ENCODE data around the gene KLRC3. TPM values are rescaled to one million over a fixed set of nuclear protein-coding genes. Genes with fewer than 3 reads are reported as not detected.
"Not testable (repeated sequence)": the region's sequence is repeated elsewhere in the genome, so short reads cannot be mapped to it uniquely, and the experiment has no call there.

KLRC3 gene
- total RNA-seq, 1 donor from 2014 or later: not detected

- no peak for DNase-seq (ENCODE audit: extremely low read depth, low read depth, low spot score)
Measured at GRCh38 chr12:10404798-10405197, 15.6 kb downstream of the KLRC3 start.

GRCh38 chr12:10400829-10401228 lies 19.6 kb downstream of the KLRC3 start:
- no peak for DNase-seq (ENCODE audit: extremely low read depth, low read depth, low spot score)

DNA sequence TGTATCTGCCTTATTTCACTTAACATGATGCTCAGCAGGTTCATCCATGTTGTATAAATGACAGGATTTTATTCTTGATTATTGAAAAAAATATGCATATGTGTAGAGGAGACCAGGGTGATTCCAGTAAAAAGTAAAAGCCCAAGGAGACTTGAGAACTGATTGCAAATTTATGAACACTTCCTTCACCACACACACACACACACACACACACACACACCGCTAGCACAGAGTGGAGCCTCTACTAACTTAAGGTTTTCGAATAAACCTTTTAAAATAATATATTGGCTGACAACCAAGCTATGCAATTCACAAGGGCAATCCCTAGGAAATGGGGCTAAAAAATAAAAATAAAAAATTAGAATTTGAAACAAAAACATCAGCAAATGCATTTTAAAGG lies 22.2 kb downstream of the KLRC3 start:
- no peak for DNase-seq (ENCODE audit: extremely low read depth, low read depth, low spot score)

DNA sequence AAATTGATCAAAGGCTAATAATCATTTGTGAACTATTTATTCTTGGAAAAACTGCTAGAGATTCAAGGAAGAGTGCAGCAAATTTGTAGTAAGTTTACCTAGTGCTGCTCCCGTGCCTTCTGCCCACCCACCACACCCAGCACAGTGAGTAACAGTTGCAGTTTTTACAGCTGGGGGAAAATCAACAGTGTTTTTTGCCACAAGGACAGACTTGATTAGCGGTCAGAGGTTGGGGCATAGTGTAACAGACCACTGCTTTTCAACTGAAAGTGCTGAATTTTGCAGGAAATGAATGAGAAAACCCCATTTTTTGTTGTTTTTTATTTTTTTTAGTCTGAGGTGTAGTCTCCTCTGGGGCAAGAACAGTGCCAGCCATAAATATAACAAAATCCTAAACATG lies 23.1 kb downstream of the KLRC3 start:
- DNase-seq (ENCODE audit: extremely low read depth, low read depth, low spot score): no peak

GRCh38 chr12:10396176-10396575 lies 24.2 kb downstream of the KLRC3 start:
- DNase-seq (ENCODE audit: extremely low read depth, low read depth, low spot score): not testable (repeated sequence)

DNA sequence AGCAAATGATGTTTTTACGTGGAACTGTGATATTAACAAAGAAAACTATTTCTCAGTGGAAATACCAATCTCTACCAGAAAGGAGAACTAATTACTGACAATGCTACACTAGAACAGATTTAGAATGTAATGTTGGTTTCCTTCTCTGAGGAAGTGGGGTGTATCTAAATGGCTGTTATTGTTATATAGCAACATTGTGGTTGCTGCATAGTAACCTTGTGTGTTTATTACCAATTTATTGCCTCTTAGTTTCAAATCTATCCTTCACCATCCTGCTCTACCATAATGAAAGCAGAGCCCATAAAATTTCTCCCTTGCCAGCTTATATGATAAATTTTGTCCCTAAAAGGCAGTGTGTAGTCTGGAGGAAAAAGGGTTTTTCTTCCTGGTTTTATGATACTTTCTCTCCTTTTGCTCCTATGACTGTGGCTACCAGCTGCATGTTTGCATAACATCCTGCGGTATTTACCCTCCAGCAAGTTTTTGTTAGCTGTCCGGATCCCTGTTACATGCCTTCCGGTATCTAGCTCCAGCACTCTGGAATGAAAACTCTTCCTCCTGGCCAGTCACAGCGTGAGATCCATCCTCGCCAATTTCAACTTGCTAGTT lies 24.9 kb downstream of the KLRC3 start:
- DNase-seq (ENCODE audit: extremely low read depth, low read depth, low spot score): no peak

GRCh38 chr12:10394531-10395152 lies 25.8 kb downstream of the KLRC3 start:
- DNase-seq (ENCODE audit: extremely low read depth, low read depth, low spot score): not testable (repeated sequence)

DNA sequence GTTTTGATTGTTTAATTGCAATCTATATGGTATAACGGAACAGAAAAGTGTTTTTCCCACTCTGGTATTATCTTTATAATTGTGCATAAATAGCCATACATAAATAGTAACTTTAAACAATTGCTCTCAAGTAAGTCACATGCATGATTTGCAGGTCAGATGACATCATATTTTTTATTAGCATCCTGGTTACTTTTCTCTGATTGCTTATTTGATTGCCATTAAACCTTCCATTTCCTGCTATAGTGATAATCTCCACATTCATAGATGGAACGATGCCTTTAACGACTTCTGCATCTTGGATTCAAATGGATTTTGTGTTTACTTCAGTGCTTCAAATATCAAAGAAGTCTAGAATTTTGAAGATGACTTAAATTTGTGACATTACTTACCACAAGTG lies 27.1 kb downstream of the KLRC3 start:
- DNase-seq (ENCODE audit: extremely low read depth, low read depth, low spot score): no peak

DNA sequence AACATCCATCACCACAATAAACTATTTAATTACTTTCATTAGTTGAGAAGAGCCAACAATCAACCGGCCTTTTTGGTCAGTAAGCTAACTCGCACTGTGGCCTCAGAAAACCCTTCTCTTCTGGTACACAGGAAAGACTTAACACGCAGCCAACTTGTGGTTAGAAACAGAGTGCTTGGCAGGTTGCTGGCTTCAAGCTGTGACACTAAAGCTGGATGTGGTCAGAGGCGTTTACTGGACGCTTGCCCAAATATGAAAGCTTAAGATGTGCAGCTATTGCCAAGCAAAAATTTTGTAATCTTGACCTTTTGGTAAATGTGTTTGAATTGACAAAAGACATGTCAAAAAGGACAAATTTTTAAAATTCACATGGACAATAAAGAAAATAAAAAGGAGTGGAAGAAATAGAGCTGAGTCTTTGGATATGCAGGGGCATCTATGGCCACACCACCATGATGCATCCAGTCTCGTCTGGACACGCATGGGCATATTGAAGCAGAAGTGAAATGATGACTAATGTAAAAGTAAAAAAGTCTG lies 27.9 kb downstream of the KLRC3 start:
- no peak for DNase-seq (ENCODE audit: extremely low read depth, low read depth, low spot score)

DNA sequence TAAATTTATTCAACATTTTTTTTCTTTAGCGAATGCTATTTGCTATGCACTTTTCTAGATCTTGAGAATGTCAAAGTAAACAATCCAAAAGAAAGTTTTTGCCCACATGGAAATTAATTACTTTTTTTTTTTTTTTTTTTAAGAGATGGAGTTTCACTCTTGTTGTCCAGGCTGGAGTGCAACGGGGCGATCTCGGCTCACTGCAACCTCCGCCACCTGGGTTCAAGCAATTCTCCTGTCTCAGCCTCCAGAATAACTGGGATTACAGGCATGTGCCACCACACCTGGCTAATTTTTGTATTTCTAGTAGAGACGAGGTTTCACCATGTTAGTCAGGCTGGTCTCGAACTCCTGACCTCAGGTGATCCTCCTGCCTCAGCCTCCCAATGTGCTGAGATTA lies 29.4 kb downstream of the KLRC3 start:
- not testable (repeated sequence) for DNase-seq (ENCODE audit: extremely low read depth, low read depth, low spot score)

DNA sequence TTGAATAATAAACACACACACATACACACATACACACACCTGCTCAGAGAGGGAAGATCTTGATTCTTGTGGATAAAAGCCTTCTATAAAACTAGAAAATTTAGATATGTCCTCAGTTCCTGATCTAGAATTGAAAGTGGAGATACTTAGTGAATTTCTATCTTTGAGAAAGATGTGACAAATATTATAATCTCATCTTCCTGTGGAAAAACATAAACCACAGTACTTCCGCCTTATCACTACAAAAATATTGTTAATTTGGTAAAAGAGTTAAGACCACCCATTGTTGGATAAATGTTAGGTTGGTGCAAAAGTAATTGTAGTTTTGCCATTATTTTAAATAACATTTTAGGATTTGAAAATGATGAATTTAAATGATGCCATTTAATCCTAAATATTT lies 30.5 kb downstream of the KLRC3 start, which contains the start of gene KLRK1:
KLRK1 (minus strand) TSS at position 138 of the 400 bp plus-strand sequence. CDS start 1,231 bp downstream, outside the sequence.
- no peak for DNase-seq (ENCODE audit: extremely low read depth, low read depth, low spot score)

DNA sequence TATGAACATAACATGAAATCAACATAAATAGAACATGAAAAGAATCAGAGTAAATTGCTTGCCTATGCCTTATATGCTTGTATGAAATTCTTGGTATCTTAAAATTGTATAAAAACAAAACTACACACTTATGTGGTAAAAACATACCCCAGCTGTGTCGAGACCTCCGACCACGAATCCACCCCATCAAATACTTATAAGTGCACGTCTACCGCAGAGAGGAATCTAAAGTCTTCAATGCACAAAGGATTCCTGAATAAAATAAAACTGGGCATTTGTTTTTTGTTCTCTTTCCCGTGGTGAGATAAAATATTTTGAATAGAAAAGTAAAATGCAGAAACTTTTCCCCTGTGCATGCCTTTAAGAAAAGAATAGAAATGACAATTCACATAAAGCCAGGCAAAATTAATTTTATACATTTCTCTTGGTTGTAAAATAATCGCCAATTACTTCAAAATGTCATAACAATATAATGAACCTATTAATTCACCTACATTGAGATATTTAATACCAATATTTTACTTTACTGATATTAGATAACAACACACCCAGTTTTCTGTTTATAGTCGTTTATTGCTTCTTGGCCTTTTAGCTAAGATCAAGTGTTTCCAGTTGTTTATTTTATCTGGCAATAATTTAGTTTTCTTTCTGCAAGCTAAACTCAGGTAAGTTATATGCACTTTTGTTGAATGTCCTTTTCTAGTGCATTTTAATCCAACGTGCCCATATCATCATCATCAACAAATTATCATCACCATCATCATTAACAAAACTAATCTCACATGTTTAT lies 31.6 kb downstream of the KLRC3 start:
- DNase-seq (ENCODE audit: extremely low read depth, low read depth, low spot score): no peak

DNA sequence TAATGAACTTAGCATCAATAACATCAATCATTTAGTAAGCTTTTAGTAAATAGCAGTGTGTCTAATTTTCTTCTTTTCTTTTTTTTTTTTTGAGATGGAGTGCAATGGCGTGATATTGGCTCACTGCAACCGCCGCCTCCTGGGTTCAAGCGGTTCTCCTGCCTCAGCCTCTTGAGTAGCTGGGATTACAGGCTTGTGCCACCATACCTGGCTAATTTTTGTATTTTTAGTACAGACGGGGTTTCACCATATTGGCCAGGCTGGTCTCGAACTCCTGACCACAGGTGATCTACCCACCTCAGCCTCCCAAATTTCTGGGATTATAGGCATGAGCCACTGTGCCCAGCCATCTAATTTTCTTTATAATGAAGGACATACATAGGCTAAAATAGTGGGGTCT lies 32.9 kb downstream of the KLRC3 start:
- not testable (repeated sequence) for DNase-seq (ENCODE audit: extremely low read depth, low read depth, low spot score)

- DNase-seq (ENCODE audit: extremely low read depth, low read depth, low spot score): no peak
Measured at GRCh38 chr12:10386857-10387256, 33.5 kb downstream of the KLRC3 start.

DNA sequence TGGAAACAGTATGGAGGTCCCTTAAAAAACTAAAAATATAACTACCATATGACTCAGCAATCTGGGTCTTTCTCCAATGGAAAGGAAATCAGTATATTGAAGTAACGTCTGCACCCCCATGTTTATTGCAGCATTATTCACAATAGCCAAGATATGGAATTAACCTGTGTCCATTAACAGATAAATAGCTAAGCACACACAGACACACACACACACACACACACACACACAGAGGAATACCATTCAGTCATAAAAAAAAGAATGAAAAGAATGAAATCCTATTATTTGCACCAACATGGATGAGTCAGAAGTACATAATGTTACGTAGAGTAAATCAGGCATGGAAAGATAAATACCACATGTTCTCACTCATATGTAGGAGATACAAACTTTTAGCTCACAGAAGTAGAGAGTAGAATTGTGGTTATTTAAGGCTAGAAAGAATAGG lies 35.2 kb downstream of the KLRC3 start:
- DNase-seq (ENCODE audit: extremely low read depth, low read depth, low spot score): no peak

DNA sequence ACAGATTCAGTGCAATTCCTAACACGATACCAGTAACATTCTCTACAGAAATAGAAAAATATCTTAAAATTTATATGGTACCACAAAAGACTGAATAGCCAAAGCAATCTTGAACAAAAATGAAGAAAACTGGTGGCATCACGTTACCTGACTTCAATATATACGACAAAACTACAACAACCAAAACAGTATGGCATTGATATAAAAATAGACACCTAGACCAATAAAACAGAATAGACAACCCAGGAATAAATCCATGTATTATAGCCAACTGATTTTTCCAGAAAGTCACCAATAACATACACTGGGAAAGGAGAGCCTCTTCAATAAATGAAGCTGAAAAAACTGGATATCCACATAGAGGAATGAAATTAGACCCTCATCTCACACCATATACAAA lies 36.2 kb downstream of the KLRC3 start:
- DNase-seq (ENCODE audit: extremely low read depth, low read depth, low spot score): no peak

DNA sequence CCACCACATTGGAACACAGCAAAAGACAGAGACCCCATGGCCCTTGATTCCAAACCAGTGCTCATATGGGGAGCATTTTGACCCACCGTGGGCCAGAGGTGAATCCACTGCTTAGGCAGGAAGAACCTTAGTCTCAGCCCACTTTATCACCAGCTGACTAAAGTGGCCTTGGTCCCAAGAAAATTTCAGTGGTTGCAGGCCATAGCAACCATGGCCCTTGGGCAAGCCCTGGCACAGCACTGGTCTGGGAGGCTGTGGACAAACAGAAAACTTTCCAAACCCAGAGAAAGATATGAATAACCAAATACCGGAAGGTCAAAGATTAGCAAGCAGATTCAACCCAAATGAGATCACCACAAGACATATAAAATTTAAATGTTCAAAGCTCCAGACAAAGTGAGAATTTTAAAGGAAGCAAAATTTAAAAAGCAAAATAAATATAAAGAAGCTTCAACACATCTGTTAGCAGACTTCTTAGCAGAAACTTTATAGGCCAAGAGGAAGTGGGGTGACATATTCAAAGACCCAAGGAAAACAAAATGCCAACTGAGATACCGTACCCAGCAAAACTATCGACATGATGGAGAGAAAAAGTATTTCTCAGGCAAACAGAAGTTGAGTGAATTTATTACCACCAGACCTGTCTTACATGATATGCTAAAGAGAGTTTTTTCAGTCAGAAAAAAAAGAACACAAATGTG lies 38.3 kb downstream of the KLRC3 start:
- no peak for DNase-seq (ENCODE audit: extremely low read depth, low read depth, low spot score)

DNA sequence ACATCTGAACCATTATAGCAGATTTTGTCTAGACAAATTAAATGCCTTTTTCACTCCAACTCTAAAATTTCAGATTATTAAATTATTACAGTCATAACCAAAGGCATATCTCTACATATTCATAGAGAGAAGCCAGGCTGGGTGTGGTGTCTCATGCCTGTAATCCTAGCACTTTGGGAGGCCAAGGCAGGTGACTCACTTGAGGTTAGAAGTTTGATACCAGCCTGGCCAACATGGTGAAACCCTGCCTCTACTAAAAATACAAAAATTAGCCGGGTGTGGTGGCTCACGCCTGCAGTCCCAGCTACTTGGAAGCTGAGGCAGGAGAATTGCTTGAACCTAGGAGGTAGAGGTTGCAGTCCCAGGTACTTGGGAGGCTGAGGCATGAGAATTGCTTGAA lies 41.7 kb downstream of the KLRC3 start:
- DNase-seq (ENCODE audit: extremely low read depth, low read depth, low spot score): not testable (repeated sequence)

GRCh38 chr12:10374624-10375018 lies 45.8 kb downstream of the KLRC3 start:
- no peak for DNase-seq (ENCODE audit: extremely low read depth, low read depth, low spot score)

GRCh38 chr12:10372559-10372958 lies 47.8 kb downstream of the KLRC3 start:
- no peak for DNase-seq (ENCODE audit: extremely low read depth, low read depth, low spot score)

Data from glomerular endothelial cell (primary cell).